Measurements from ENCODE around the gene ZNF302. TPM values are rescaled to one million over a fixed set of nuclear protein-coding genes. Genes with fewer than 3 reads are reported as not detected.
"Not testable (repeated sequence)": the region's sequence is repeated elsewhere in the genome, so short reads cannot be mapped to it uniquely, and the experiment has no call there.

Gene ZNF302
- total RNA-seq, 1 experiment from 2014 or later, result 23.3 TPM

DNA sequence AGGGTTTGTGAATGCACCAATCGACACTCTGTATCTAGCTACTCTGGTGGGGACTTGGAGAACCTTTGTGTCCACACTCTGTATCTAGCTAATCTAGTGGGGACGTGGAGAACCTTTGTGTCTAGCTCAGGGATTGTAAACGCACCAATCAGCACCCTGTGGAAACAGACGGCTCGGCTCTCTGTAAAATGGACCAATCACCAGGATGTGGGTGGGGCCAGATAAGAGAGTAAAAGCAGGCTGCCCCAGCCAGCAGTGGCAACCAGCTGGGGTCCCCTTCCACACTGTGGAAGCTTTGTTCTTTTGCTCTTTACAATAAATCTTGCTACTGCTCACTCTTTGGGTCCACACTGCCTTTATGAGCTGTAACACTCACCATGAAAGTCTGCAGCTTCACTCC is 8.8 kb upstream of the ZNF302 start:
- H3K4me1 Mint-ChIP-seq; H2BK5ac ChIP-seq (ENCODE audit: insufficient read length, low read length); H3K23me2 ChIP-seq (ENCODE audit: insufficient read length, low read depth, low read length, poor library complexity, severe bottlenecking); H3K56ac ChIP-seq (ENCODE audit: insufficient read length, low read depth, low read length); H2AK5ac ChIP-seq (ENCODE audit: insufficient read length, low read length); H3K4me2 ChIP-seq (ENCODE audit: insufficient read depth, insufficient read length, low read length); H3K36me3 Mint-ChIP-seq (ENCODE audit: insufficient read depth in 1 of 3, low read depth in 3 of 3); H3K14ac ChIP-seq (ENCODE audit: insufficient read depth, low read length); H3K4me3 Mint-ChIP-seq; H4K91ac ChIP-seq (ENCODE audit: insufficient read length, low read depth, low read length); H3K27me3 ChIP-seq (ENCODE audit: insufficient read depth, low read length); H2BK120ac ChIP-seq (ENCODE audit: low read depth, low read length, poor library complexity, severe bottlenecking); H4K5ac ChIP-seq (ENCODE audit: insufficient read length, low read depth, low read length); H2AFZ ChIP-seq (ENCODE audit: low read length); H3K27ac ChIP-seq (ENCODE audit: insufficient read length, low read depth, low read length); H4K20me1 ChIP-seq (ENCODE audit: control insufficient read depth, insufficient read depth, insufficient read length); H3K4ac ChIP-seq (ENCODE audit: low read depth, low read length); DNase-seq; H3K9ac ChIP-seq (ENCODE audit: extremely low read depth, insufficient read length, low read length); H3K27ac Mint-ChIP-seq; H3K27me3 Mint-ChIP-seq (ENCODE audit: low read depth); H2BK20ac ChIP-seq (ENCODE audit: low read depth, low read length, poor library complexity, severe bottlenecking); H4K8ac ChIP-seq (replicated peaks; ENCODE audit: insufficient read length, low read depth, low read length); H3K23ac ChIP-seq (ENCODE audit: insufficient read length, low read depth, low read length); H3K79me2 ChIP-seq (ENCODE audit: insufficient read depth, low read length); H3K79me1 ChIP-seq (ENCODE audit: insufficient read depth, low read depth, low read length, poor library complexity, severe bottlenecking); H2BK15ac ChIP-seq (ENCODE audit: low read depth, low read length); H2BK12ac ChIP-seq (ENCODE audit: insufficient read length, low read depth, low read length); H3K4me1 ChIP-seq (ENCODE audit: insufficient read depth, low read length); H3K18ac ChIP-seq (ENCODE audit: insufficient read length, low read depth, low read length); H3T11ph ChIP-seq (ENCODE audit: low read length); H3K9me3 ChIP-seq (ENCODE audit: control insufficient read depth, low read depth, low read length): not testable (repeated sequence)
- no CpG with 5 or more reads among the region's 5 CpGs for WGBS (ENCODE audit: extremely low coverage, insufficient read length, low lambda C conversion rate)
- peaks cover 2 to 54% of the 10 kb centered on the region in 2 experiments; a peak in 4 of 5 replicates for H3K9me3 Mint-ChIP-seq

Data from H9 (cell line).